ENCODE results near the gene VWA5B1.
A peak's percentile ranks its signal among the peaks of the same experiment; 100 is the strongest.

The VWA5B1 gene

DNA sequence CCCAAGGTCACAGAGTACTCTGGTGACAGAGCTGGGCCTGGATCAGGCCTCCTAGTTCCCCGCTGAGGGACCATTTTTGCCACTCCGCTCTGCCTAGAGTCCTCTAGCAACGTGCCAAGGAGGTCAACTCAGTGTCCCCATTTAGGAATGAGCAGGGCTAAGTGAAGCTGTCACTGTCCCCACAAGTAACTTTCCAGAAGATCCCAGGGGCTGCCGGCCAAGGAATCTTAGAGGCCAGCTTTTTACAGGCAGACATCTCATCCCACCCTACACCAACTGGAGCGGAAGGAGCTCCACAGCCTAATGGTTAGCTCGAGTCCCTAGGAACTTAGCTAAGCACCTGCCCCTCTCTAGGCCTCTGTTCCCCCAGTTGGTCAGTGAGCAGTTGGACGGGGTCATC, 59.7 kb downstream of the VWA5B1 start:
- no peak for DNase-seq (ENCODE audit: low read depth)

- no peak for DNase-seq (ENCODE audit: low read depth)
Observed at GRCh38 chr1:20351911-20352701, 61.4 kb downstream of the VWA5B1 start.

DNA sequence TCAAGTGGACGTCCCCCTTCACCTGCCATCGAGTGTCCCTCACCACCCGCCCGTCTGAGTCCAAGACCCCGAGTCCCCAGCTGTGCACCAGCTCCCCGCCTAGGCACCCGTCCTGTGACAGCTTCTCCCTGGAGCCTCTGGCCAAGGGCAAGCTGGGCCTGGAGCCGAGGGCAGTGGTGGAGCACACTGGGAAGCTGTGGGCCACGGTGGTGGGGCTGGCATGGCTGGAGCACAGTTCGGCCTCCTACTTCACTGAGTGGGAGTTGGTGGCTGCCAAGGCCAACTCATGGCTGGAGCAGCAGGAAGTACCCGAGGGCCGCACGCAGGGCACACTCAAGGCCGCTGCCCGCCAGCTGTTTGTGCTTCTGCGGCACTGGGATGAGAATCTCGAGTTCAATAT, 63.2 kb downstream of the VWA5B1 start:
- no peak for DNase-seq (ENCODE audit: low read depth)

- DNase-seq (ENCODE audit: low read depth) = no peak
Observed at GRCh38 chr1:20354610-20355009, 63.9 kb downstream of the VWA5B1 start.

GRCh38 chr1:20355101-20355827, 64.6 kb downstream of the VWA5B1 start:
- DNase-seq (ENCODE audit: low read depth) = no peak

GRCh38 chr1:20355828-20356735, 65.4 kb downstream of the VWA5B1 start:
- no peak for DNase-seq (ENCODE audit: low read depth)

- DNase-seq (ENCODE audit: low read depth) = no peak
Observed at GRCh38 chr1:20356850-20357459, 66.3 kb downstream of the VWA5B1 start.

DNA sequence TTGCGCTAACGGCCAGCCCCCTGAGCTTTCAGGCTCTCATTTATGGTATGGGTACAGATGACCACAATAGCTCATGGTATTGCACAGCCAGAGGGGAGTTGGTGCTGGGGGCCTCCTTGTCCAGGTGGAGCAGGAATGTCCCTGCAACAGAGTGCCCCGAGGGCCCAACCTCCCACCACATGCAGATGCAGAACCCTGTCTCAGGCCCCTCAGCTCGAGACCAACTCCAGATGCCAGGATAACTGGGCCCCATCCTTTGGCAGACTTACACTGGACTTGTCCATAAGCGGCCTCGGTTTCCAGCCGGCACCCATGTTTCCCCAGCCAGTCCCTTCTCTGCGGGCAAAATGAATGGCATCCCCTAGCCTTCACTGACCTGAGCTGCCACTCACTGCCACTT, 67.1 kb downstream of the VWA5B1 start:
- no peak for DNase-seq (ENCODE audit: low read depth)

GRCh38 chr1:20358761-20359263, 68.1 kb downstream of the VWA5B1 start:
- DNase-seq (ENCODE audit: low read depth) = peak; percentile 56

GRCh38 chr1:20359451-20360330, 69.0 kb downstream of the VWA5B1 start:
- no peak for DNase-seq (ENCODE audit: low read depth)

- no peak for DNase-seq (ENCODE audit: low read depth)
Observed at GRCh38 chr1:20361401-20361800, 70.7 kb downstream of the VWA5B1 start.

DNA sequence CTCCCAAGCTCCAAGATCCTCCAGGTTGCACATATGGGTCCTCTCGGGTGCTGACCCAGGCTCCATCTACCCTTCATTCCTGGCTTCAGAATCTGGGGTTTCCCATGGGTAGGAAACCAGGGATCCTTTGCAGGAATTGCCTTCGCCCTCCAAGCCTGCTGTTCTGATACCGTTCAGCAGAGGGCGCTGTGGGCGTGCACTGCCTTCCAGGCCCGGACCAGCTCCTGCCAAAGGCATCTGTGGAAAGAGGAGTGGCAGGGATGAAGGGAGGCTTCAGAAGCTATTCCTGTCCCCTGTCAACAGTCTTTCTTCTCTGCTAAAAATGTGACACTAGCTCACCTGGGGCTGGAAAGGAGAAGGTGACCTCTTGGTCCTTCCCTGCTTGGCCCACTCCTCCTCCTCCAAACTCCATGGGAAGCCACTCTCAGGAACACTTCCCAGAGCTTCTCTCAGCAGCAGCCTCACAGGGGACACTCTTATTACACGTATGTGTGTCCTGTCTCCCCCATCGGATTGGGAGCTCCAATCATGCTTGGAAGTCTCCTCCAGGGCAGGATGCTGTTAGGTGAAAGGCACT, 71.2 kb downstream of the VWA5B1 start:
- DNase-seq (ENCODE audit: low read depth) = peak; percentile 23

DNA sequence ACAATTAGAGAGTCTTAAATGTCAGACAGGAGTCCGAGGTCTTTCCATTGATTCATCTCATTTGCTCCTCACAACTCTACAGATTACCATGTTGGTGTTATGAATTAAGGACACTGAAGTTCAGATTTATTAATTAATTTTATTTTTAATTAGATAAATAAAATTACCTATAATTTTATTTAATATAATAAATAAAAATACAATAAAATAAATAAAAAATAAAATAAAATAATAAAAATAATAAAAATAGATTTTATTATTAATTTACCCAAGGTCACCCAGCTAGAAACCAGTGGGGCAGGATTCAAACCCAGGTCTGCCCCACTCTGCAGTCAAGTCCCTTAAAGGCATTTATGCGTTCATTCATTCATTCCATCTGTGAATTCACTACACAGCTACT, 72.2 kb downstream of the VWA5B1 start:
- no peak for DNase-seq (ENCODE audit: low read depth)

GRCh38 chr1:20365421-20366055, 74.9 kb downstream of the VWA5B1 start:
- DNase-seq (ENCODE audit: low read depth) = no peak

GRCh38 chr1:20366056-20366462, 75.4 kb downstream of the VWA5B1 start:
- peak; percentile 5 for DNase-seq (ENCODE audit: low read depth)

DNA sequence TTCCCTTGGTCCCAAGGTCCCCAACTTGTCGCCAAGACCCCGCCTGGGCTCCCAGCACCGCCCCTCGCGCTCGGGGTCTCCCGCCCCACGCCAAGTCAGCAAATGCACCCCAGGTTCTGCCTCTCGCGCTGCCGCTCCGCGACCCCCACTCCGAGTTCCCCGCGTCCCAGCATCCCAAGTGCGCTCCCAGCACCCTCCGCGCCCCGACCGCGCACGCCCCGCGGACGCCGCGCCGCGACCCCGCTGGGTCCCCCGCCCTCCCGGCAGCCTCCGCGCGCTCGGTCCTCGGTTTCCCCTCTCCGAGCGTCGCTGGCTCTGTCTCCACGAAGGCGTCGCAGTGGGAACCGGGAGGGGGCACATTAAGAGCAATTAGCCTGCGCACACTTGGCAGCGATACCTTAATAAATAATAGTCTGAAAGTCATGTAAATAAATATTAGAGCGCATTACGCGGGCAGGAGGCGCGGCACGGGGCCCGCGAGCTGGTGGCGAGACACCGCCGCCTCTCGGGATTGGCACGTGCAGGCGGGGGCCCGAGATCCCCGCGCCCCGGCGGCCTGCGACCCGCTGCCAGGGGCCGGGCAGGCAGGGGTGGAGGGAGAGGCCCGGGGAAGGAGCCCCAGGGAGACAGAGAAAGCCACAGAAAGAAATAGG, 75.9 kb downstream of the VWA5B1 start:
- DNase-seq (ENCODE audit: low read depth) = no peak

DNA sequence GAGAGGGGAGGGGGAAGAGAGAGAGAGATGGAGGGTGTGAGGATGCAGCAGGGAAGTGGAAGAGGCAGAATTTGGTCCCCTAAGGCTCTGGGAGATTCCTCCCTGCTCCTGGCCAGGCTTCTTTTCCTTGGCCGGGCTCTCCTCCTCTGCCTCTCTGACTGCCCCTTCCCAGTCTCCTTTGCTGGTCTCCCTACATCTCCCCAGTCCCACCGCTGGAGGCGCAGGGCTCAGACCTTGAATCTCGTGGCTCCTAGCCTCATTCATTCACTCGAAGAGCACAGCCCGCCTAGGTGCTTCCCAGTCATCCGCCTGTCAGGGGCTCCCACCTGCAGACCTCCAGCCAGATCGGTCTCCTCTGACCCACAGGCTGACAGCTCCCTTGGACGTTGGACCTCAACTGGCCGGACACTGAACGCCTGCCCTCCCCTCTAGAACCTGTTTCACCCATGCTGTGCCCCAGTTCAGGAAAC, 76.5 kb downstream of the VWA5B1 start:
- peak; percentile 51 for DNase-seq (ENCODE audit: low read depth)

- no peak for DNase-seq (ENCODE audit: low read depth)
Observed at GRCh38 chr1:20367626-20368025, 77.0 kb downstream of the VWA5B1 start.

DNA sequence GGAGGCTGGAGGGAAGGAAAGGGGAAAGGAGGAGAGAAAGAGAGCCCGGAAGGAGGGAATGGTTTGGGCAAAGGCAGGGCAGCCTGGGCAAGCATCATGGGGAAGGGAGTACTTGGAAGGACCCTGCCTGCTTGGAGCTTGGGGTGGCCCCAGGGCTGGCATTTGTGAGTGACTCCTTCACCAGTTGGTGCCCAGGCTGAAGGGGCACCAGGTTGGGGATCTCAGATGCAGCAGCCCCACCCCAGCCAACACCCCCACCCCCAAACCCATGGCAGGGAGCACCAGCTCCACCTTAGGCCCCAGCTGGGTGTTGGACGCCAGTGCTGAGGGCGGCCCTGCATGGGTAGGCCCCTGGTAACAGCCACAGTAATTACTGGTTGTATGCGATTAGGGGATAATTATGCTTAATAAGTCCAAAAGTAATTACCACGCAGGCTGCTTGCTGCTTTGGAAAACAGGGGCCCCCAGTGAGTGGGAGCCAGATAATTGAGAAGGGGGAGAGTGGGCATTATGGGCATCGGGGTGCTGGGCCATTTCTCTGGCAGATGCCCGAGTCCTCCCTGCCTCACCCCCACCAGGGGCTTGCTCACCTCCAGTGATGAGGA, 78.3 kb downstream of the VWA5B1 start:
- no peak for DNase-seq (ENCODE audit: low read depth)
